Caco-2 (cell line): ENCODE data around the gene SMARCA2. TPM values are rescaled to one million over a fixed set of nuclear protein-coding genes. Genes with fewer than 3 reads are reported as not detected.

ENCODE experiments used
- BruUV-seq: library from RNA; stranded (reverse); fragments of 400-500 nt; replicated peaks from 2 replicates; lab custom pipeline; 2021; lab: Mats Ljungman, UMichigan
- CTCF ChIA-PET: fragments of 300-600 bp; sonication (Branson Sonifier 250); formaldehyde crosslinking; loops from one replicate; lab custom pipeline; 2022; ENCODE audit warnings: antibody characterized with exemption; lab: Charles Lee
- POLR2A ChIA-PET: fragments of 300-600 bp; sonication (Branson Sonifier 250); formaldehyde crosslinking; loops from one replicate; lab custom pipeline; 2022; ENCODE audit warnings: antibody characterized with exemption; lab: Charles Lee
- DNase-seq, 2 experiments: peaks; one replicate each; pipeline versions ENCODE4 v3.0.0 to v3.0.0-alpha.2; 2020 to 2022
- H3K27me3 ChIP-seq: replicated peaks from 2 replicates; pipeline ENCODE4 v1.6.0; 2011; ENCODE audit warnings: low read length; ENCODE audit not compliant: control insufficient read depth, insufficient read depth
- H3K36me3 ChIP-seq: 2 replicates; pipeline ENCODE4 v1.5.1; 2011; ENCODE audit warnings: low read length; ENCODE audit not compliant: control insufficient read depth, insufficient read depth
- H3K4me1 ChIP-seq: fragments of 250-450 bp; sonication (Bioruptor Pico); 2 replicates; pipeline ENCODE4 v1.5.1; 2020; ENCODE audit warnings: mild to moderate bottlenecking
- H3K4me3 ChIP-seq: 2 replicates; pipeline ENCODE4 v1.5.1; 2011; ENCODE audit warnings: low read depth, mild to moderate bottlenecking, control low read depth, low read length
- H3K9me3 ChIP-seq: fragments of 250-450 bp; sonication (Bioruptor Pico); 2 replicates; pipeline ENCODE4 v1.5.1; 2020; ENCODE audit warnings: mild to moderate bottlenecking, moderate library complexity
- H3K27ac Mint-ChIP-seq: one replicate; pipeline ENCODE4 v1.8.0; 2022; ENCODE audit warnings: mixed read lengths; ENCODE audit not compliant: unreplicated experiment
- H3K27me3 Mint-ChIP-seq: one replicate; pipeline ENCODE4 v1.8.0; 2022; ENCODE audit warnings: mixed read lengths; ENCODE audit not compliant: insufficient read depth, unreplicated experiment
- H3K36me3 Mint-ChIP-seq: one replicate; pipeline ENCODE4 v1.8.0; 2022; ENCODE audit warnings: mild to moderate bottlenecking, mixed read lengths; ENCODE audit not compliant: insufficient read depth, unreplicated experiment
- H3K4me1 Mint-ChIP-seq: one replicate; pipeline ENCODE4 v1.8.0; 2022; ENCODE audit warnings: low read depth, mixed read lengths; ENCODE audit not compliant: unreplicated experiment
- H3K4me3 Mint-ChIP-seq: one replicate; pipeline ENCODE4 v1.8.0; 2022; ENCODE audit warnings: mild to moderate bottlenecking, moderate library complexity, mixed read lengths; ENCODE audit not compliant: unreplicated experiment
- H3K9me3 Mint-ChIP-seq: one replicate; pipeline ENCODE4 v1.8.0; 2022; ENCODE audit warnings: mixed read lengths; ENCODE audit not compliant: unreplicated experiment
- CTCF ChIP-seq, 2 experiments: fragments of 200-600 bp in 1 of 2; IDR thresholded peaks; 1 replicate in 1 of 2; 2 replicates in 1 of 2; pipeline versions ENCODE4 v1.5.1 to v1.8.0; 2011 to 2022; ENCODE audit warnings: antibody characterized with exemption in 1 of 2, control low read depth in 1 of 2, inconsistent platforms in 1 of 2, low read depth in 1 of 2, low read length in 1 of 2, mild to moderate bottlenecking in 1 of 2, moderate library complexity in 1 of 2; ENCODE audit not compliant: insufficient read depth in 1 of 2, severe bottlenecking in 1 of 2, unreplicated experiment in 1 of 2
- intact Hi-C: fragments of 100-400 bp; cut with micrococcal nuclease; formaldehyde crosslinking; loops from one replicate; pipeline ENCODE4 v1.10.0; 2022; ENCODE audit not compliant: unreplicated experiment
- total RNA-seq: library from RNA; stranded (reverse); gene quantifications from 2 replicates; pipeline ENCODE4 v1.2.3, GENCODE V29; 2022

The SMARCA2 gene
- total RNA-seq, 1 experiment from 2014 or later = 13.5 TPM

- no peaks in the 10 kb centered on the region for H3K9me3 ChIP-seq
- Mint-ChIP-seq H3K36me3 (no peaks in the 10 kb centered on the region), H3K27ac (no peak overlapping the region), H3K4me3 (no peak overlapping the region), H3K4me1 (no peaks in the 10 kb centered on the region), H3K9me3 (no peaks in the 10 kb centered on the region), H3K27me3 (peaks cover 4% of the 10 kb centered on the region)
- POLR2A ChIA-PET = no interaction called here
- H3K36me3 ChIP-seq = no peaks in the 10 kb centered on the region
- intact Hi-C loops = no loop called here
- no peak for TF ChIP-seq CTCF (IDR thresholded peaks at IDR 0.05; ENCODE audit: insufficient read depth in 1 of 2, low read depth in 1 of 2, low read length in 1 of 2, severe bottlenecking in 1 of 2, unreplicated experiment in 1 of 2)
- BruUV-seq = no TSS peak
- no peak overlapping the region for H3K4me3 ChIP-seq
- CTCF ChIA-PET = interaction anchor here (0.7 kb wide), 1 partner anchor 178 kb away, joined by 3 read pairs; no protein-coding TSS in a partner anchor
- no peaks in the 10 kb centered on the region for H3K27me3 ChIP-seq
- DNase-seq = no peak
- H3K4me1 ChIP-seq = no peaks in the 10 kb centered on the region
These were observed 162.0 kb downstream of the SMARCA2 start for GRCh38 chr9:2177121-2177520.

GRCh38 chr9:2178034-2178734 lies 163.0 kb downstream of the SMARCA2 start:
- Histone ChIP-seq H3K36me3 (no peaks in the 10 kb centered on the region), H3K4me3 (no peak overlapping the region), H3K27me3 (no peaks in the 10 kb centered on the region), H3K4me1 (no peaks in the 10 kb centered on the region), H3K9me3 (no peaks in the 10 kb centered on the region)
- no peaks in the 10 kb centered on the region for H3K27me3 Mint-ChIP-seq
- intact Hi-C loops = no loop called here
- H3K9me3 Mint-ChIP-seq = no peaks in the 10 kb centered on the region
- no peaks in the 10 kb centered on the region for H3K4me1 Mint-ChIP-seq
- ChIA-PET CTCF (no interaction called here), POLR2A (no interaction called here)
- DNase-seq = no peak
- H3K4me3 Mint-ChIP-seq = no peak overlapping the region
- no peak overlapping the region for H3K27ac Mint-ChIP-seq
- no peak for TF ChIP-seq CTCF (IDR thresholded peaks at IDR 0.05; ENCODE audit: insufficient read depth in 1 of 2, low read depth in 1 of 2, low read length in 1 of 2, severe bottlenecking in 1 of 2, unreplicated experiment in 1 of 2)
- no peaks in the 10 kb centered on the region for H3K36me3 Mint-ChIP-seq
- BruUV-seq = no TSS peak

GRCh38 chr9:2179567-2179966 lies 164.4 kb downstream of the SMARCA2 start:
- DNase-seq = no peak
- Histone ChIP-seq H3K9me3 (no peaks in the 10 kb centered on the region), H3K36me3 (no peaks in the 10 kb centered on the region), H3K4me1 (no peaks in the 10 kb centered on the region), H3K4me3 (no peak overlapping the region), H3K27me3 (no peaks in the 10 kb centered on the region)
- no peaks in the 10 kb centered on the region for H3K4me1 Mint-ChIP-seq
- H3K4me3 Mint-ChIP-seq = no peak overlapping the region
- intact Hi-C loops = loop anchor here (1.0 kb wide), 2 partner anchors 33 to 47 kb away; no protein-coding TSS in a partner anchor
- no TSS peak for BruUV-seq
- H3K27me3 Mint-ChIP-seq = no peaks in the 10 kb centered on the region
- POLR2A ChIA-PET = no interaction called here
- H3K27ac Mint-ChIP-seq = no peak overlapping the region
- no peak for TF ChIP-seq CTCF (IDR thresholded peaks at IDR 0.05; ENCODE audit: insufficient read depth in 1 of 2, low read depth in 1 of 2, low read length in 1 of 2, severe bottlenecking in 1 of 2, unreplicated experiment in 1 of 2)
- H3K9me3 Mint-ChIP-seq = no peaks in the 10 kb centered on the region
- H3K36me3 Mint-ChIP-seq = peaks cover 6% of the 10 kb centered on the region
- CTCF ChIA-PET = interaction anchor here (1.0 kb wide), 1 partner anchor 22 kb away, joined by 3 read pairs; no protein-coding TSS in a partner anchor
